DOHH2 (cell line): ENCODE measurements around the gene DNAH6.

Source experiments
- EZH2phosphoT487 ChIP-seq: fragments of 200-600 bp; sonication (generic); IDR thresholded peaks from 2 replicates; pipeline ENCODE4 v1.6.1; 2017; ENCODE audit warnings: borderline replicate concordance, mild to moderate bottlenecking, antibody characterized with exemption, low read length, moderate library complexity, mixed read lengths
- TF ChIP-seq, protein P1 (sequence below): fragments of 200-600 bp; sonication (generic); IDR thresholded peaks from one replicate; pipeline ENCODE4 v1.5.1; 2014; ENCODE audit warnings: antibody characterized with exemption, mild to moderate bottlenecking, low read depth, low read length; ENCODE audit not compliant: poor library complexity, severe bottlenecking

DNA sequence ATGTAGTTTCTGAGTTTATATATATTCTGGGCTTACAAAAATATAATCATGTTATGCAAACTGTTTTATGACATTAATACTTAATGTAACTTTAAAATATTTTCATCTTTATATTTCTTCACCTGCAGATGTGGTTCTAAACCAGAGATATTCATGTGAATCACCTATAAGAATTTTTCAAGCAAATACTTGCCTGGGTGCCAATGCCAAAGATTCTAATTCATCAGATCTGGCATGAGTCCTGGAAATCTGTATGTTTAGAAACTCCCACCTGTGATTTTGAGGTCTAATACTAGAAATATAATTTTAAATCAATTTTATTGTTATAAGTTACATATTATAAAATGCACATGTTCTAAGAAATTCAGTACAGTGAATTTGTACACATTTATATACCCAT is 19.9 kb upstream of the DNAH6 start:
- TF ChIP-seq, protein P1, sequence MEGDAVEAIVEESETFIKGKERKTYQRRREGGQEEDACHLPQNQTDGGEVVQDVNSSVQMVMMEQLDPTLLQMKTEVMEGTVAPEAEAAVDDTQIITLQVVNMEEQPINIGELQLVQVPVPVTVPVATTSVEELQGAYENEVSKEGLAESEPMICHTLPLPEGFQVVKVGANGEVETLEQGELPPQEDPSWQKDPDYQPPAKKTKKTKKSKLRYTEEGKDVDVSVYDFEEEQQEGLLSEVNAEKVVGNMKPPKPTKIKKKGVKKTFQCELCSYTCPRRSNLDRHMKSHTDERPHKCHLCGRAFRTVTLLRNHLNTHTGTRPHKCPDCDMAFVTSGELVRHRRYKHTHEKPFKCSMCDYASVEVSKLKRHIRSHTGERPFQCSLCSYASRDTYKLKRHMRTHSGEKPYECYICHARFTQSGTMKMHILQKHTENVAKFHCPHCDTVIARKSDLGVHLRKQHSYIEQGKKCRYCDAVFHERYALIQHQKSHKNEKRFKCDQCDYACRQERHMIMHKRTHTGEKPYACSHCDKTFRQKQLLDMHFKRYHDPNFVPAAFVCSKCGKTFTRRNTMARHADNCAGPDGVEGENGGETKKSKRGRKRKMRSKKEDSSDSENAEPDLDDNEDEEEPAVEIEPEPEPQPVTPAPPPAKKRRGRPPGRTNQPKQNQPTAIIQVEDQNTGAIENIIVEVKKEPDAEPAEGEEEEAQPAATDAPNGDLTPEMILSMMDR = no peak
- TF ChIP-seq EZH2phosphoT487 = no peak
